NCI-H82 treated with DMSO at 0.1 percent for 48 hours (cell line): Measurements from ENCODE around the gene NFATC2.

Experiments used
- DNase-seq: peaks from one replicate; lab custom pipeline; 2025; ENCODE audit not compliant: unreplicated experiment; lab: John Stamatoyannopoulos, UW

The NFATC2 gene

DNA sequence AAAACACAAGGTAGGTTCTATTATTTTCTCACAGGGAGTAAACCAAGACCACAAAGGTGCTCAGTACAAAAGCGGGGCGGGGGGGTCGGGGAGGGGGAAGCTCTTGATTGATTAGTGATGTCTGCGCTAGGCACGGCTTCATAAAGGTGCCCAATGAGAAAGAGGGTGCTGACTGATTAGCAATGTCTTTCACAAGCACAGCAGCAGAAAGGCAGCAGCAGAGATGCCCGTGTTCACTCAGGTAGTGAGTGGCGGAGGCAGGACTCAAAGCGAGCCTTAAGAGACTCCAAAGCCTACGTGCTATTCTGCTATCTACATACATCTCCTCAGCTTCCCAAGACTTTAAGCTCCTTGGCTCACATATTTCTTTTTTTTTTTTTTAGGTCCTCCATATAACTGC lies 20.3 kb downstream of the NFATC2 start:
- DNase-seq: no peak

DNA sequence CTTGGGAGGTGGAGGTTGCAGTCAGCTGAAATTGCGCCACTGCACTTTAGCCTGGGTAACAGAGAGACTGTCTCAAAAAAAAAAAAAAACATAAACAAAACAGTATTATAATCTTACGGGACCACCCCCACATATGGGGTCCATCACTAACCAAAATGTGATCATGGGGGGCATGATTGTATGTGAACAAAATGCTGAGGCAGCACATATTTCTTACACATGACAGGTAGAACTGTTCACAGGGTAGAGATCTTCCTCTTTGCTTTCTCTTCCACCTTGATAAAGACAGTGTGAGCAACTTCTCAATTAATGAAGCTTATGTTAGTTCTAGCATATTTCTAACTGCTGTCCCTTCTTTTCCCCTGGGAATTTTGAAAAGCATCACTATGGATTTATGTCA lies 24.7 kb downstream of the NFATC2 start:
- no peak for DNase-seq

DNA sequence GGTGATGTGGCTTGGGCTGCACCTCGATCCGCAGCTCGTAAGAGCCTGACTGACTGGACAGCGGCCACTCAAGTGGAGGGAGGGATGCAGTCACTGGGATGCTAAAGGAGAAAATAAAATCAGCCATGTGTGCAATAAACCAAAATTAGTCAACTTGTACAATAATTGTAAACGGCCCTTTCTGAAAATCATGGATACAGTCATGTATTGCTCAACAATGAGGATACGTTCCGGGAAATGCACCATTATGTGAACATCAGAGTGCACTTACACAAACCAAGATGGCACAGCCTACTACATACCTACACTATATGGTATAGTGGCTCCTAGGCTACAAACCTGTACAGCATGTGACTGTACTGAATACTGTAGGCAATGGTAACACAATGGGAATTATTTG lies 25.7 kb downstream of the NFATC2 start:
- DNase-seq: no peak

DNA sequence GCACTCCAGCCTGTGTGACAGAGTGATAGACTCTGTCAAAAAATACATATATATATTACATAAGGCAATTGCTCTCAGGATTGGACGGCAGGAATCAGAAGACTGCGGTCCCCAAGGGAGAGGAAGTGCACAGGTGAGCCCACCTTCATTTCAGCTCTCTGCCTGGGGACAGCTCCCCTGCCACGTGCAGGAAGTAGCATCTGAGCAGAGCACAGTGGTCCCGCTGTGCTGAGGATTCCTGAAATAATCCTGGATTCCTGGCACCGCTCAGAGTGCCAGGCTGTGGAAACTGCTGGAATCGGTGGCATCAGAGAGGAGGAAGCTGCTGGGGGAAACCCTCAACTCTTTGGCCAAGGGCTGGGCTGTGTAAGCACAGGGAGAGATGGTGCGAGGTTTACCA lies 27.7 kb downstream of the NFATC2 start:
- no peak for DNase-seq

DNA sequence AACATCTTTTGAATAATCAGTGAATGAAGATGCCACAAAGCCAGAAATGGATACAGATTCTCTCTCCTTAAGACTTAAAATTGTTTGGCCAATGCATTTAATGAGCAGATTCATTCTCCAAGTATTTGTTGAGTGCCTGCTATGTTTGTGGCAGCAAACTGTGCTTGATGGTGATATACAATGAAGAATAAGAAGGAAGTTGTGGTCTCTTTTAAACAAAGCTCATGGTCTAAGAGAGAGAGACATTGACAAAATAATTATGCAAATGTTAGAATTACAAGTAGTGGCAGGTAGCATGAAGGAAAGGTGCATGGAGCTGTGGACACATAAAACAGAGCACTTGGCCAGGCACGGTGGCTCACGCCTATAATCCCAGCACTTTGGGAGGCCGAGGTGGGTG lies 28.3 kb downstream of the NFATC2 start:
- DNase-seq: no peak

DNA sequence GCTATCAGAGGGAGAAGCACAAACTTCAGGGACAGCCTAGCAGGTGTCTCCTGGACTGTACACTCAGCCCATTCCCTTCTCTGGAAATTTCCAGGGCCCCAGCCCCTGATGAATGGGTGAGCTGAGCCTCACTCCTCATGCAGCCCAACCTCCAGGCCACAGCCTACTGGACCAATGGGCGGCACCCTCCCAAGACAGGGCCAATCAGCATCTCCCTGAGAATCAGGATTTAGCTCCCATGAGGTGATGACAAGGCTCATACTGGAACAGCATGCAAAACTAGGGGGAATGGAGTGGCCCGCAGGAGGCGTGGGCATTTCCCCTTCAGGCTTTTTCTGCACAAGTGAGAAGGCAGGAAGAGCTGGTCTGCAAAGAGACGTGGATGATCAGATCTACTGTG lies 29.0 kb downstream of the NFATC2 start:
- DNase-seq: no peak

DNA sequence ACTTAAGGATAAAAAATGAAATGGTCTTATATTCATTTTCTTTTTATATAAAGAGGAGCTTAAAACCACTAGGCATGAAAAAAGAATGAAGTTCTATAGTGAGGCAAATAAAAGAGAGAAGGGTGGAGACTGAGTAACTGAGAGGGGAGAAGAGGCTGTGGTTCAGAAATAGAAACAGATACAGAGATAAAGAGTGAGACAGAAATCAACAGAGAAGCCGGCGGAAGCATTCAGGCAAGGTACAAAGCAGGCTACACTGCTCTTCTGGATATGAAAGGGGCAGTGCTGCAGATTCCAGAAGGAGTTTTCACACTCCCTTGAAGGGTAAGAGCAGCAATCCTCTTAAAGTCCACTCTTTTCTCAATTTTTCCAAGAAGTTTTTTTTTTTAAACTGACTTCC lies 29.9 kb downstream of the NFATC2 start:
- DNase-seq: no peak

DNA sequence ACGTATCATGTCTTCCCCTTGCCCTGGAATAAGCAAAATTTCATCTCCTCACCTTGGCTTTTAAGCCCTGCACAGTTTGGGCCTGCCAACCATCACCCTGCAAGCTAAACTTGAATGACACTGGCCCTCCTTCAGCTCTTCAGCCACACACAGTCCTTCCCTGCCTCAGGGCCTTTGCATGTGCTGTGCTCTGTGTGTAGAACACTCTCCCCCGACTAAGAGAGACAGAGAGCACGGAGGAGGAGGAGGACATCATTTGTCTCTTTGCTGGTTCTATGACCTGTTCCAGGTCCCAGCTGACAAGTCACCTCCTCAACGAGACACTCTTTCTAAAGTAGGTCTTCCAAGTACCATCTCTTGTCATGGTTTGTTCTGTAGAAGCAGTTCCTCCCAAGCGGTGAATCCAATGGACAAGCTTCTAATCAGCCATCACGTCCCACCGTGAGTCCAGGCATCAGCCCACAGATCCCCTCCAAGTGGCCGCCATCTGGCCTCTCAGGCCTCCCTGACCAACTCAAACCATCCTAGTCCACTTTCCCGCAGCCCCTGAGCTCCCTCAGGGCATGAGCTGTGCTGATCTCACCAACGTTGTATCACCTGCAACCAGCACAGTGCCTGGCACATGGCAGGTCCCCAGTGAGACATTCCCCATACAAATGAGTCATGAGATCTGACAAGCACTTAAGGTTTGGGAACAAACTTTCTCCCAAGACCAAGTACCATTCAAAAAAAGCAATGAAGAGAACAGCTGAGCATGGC lies 30.5 kb downstream of the NFATC2 start:
- DNase-seq: no peak

DNA sequence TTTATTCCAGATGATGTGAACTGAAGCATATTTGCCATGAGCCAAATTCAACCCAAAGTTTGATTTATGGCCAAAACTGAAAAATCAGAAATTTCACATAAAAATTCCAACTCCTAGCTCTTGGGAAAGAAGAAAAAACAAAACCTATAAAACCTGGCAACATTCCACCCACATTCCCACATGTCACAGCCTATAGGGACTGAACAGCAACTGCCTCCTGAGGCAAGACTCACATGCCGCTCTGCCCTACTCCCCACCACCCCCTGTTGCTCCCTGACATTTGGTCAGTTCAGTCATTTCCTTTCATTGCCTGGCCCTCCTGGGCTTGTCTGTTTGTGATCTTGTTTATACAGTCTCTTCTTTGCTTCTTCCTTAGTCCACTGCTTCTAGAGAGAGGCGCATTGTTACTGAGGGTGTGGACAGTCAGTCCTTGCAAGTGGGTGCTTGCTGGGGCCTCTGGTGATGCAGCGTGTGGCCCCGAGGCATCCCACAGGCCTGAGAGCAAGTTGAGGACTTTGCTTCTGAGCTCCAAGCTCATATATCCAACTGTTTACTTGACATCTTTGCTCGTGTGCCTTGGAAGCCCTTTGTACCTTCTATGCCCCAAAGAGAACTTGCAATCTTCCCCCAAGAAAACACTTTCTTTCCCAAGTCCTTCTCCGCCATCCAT lies 31.4 kb downstream of the NFATC2 start:
- DNase-seq: no peak

DNA sequence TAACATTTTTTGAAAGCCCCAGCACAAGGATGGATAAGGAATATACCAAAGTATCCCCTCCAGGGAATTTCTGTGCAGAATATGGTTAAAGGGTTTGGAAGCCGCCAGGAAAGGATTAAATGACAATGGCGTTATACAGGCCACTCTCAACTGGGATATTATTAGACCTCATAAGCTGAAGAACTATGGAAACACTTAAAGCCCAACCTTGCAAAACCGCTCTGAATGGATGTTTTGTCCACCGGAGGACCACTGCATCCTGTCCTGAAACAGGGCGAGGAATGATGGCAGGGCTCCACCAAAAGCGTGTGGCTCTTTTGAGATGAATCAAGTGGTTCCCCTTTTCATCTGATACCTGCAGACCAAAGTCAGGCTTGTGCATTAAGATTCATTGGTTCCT lies 32.4 kb downstream of the NFATC2 start:
- no peak for DNase-seq

DNA sequence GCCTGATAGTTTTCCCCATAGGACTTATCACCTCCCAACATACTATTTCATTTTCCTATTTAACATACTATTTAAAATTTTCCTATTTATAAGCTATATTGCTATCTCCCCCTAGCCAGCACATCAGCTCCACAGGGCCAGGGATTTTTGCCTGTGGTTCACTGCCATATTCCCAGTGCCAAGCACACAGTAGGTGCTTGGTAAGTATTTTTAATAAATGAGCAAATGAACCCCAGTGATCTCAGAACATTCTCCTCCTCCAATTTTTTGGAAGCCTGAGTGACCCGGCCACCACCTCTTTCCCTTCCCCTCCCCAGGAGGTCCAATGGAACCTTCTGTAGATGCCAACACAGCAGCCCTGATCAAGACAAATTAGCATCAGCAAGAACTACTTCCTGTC lies 33.3 kb downstream of the NFATC2 start:
- DNase-seq: no peak

DNA sequence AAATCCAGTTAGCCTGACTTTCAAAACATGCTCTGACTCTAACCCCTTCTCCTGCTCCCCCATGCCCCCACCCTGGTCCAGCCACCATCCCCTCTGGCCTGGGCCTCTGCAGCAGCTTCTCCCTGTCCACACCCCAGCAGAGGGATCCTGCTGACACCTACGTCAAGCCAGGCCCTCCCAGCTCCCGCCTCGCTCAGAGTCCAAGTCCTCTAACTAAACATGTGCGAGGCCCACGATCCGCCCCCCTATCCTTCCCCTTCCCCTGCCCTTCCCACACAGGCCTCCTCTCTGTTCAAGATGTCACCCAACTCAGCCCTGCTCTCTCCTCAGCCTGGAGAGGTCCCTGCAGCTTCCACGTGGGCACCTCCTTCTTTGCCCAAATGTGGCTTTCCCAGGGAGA lies 33.7 kb downstream of the NFATC2 start:
- DNase-seq: no peak

DNA sequence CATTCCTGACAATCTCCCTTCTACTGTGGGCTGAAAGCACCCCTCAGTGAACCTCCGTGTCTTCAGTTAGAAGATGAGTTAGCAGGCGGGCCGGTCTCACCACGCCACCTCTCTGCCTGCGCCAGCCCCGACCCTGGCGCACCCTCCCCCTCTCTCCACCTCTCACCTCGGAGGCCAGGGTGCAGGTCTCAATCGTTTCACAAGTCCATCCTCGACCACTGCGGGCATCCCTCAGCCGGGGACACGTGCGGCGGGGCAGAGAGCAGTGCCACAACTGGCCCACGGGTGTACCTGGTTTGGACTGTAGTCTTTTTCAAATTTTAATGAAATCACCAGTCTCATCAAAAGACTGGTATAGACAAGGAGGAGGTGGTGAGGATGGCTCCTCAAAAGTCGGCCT lies 34.4 kb downstream of the NFATC2 start:
- DNase-seq: no peak

DNA sequence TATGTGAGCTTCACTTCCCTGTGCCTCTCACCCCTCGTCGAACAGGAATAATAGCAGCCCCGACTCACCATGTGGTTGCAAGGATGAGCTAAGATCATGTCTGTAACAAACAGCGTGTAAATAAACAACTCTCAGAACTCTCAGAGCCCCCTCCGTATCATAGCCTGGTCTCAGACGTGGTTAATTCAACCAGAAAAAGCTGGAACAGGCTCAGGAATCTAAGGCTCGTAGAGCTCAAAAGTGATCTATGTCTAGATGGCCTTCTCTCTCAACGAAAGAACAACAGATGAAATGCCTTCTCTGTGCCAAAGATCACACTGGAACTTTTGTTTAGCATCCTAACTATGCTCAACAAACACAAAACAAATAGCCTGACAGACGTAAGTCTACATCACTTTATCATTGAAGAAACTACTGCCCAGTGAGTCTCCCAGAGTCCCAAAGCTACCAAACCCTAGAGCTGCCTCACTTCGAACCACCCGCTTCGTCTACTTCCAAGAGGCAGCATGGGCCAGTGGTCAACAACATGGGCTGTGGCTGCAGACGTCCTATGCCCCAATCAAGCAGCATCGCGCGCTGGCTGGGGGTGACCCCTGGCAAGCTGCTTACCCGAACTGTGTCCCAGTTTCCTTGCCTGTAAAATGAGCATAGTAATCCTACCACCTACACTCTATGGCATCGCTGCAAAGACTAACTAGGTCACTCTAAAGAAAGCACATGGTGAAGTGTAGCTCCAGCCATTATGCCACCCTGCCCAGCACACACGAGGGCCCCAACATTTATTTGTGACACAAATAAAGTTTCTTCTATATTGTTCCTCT lies 35.1 kb downstream of the NFATC2 start:
- no peak for DNase-seq

DNA sequence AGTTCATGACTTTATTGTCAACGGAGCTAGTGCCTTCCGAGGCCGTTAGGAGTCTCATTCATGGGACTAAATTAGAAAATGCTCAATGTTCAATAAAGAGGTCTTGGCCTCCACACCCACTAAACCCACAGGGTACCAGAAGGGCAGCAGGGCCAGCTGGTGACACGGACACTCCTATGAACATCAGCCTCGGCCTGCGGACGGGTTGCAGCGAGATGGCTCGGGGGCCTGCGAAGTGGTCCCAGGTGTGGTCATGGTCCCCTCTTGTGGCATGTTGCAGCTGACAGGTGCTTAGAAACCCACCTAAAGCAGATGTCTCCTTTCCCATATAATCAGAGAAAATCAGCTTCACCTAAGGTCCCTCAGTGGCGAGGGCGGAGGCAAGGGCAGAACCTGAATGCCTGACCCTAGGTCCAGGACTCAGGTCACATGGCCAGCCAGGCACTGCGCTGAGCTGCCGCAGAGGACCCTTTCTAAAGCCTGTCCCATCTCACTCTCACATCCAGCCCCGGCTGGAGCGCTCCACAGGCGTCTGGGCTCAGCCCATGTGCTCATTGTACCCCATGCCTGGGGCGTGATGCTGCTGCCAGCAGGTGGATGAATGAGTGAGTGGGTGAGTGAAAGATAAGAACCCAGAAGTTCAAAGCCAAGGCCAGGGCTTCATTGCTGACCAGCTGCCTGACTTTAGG lies 35.8 kb downstream of the NFATC2 start:
- DNase-seq: no peak

DNA sequence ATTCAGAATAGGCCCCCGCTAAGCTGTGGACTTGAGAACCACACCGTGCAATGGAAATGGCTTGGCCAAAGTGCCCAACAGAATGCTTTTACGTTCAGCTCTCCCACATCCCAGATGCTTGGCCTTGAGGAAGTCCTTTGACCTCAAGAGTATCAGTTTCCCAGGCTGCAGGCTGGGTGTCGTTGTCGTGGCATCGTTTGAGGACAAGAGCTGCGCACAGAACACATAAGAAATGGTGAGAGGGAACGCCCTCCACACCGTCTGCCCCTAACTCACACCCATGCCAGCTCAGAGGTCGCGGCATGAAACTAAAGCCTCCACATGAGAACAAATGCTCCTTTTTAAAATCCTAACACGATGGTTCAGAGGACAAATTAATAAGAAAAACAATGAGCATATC lies 37.0 kb downstream of the NFATC2 start:
- DNase-seq: no peak

DNA sequence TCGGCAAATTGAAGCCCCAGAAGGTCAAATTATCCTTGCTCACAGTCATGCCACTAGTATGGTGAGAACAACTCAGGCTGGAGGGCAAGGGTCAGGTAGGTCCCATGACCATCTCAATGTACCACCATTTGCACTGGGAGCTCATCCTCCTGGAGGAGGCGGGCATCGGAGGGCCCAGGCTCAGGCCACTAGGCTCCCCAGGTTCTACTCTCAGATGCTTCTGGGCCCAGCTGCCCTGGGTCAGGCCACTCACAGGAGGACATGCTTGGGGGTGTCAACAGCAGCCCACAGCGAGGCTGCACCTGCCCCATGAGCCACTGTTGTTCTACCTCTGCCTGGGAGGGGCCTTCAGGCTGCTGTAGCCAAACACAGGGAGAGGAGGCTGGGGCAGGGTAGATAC lies 39.1 kb downstream of the NFATC2 start:
- no peak for DNase-seq

DNA sequence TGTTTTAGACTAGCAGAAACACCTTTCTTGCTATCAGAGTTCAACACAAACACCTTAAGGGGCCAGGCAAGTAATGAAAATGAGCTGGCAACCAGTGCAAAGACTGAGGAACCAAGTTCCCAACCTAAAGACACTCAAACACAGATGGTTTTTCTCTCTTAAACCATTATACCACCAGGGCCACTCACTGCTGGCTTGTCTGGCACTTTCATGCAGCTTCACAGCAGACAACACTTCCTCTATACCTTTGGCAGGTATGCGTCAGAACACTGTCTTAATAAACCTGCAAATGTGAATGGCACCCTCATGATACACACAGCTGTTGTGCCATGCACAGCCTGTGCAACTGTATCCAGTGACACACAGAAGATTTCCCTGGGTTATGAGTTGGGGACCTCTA lies 41.6 kb downstream of the NFATC2 start:
- no peak for DNase-seq

DNA sequence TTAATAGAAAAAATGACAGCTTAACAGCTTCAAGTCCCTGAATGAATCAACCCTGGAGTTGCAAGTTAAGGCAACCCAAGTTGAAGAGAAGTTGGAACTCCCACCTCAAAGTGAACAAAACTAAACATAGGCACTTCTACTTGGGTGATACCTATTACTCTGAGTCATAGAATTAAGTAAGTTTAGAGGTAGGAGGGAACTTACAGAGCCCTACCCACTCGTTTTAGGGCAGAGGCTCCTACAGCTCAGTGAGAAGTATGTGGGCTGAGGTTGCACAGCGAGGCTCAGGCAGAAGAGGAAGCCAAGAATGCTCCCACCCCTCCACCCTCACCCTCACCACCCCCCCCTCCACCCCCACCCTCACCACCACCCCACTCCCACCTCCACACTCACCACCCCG lies 42.2 kb downstream of the NFATC2 start:
- DNase-seq: no peak

DNA sequence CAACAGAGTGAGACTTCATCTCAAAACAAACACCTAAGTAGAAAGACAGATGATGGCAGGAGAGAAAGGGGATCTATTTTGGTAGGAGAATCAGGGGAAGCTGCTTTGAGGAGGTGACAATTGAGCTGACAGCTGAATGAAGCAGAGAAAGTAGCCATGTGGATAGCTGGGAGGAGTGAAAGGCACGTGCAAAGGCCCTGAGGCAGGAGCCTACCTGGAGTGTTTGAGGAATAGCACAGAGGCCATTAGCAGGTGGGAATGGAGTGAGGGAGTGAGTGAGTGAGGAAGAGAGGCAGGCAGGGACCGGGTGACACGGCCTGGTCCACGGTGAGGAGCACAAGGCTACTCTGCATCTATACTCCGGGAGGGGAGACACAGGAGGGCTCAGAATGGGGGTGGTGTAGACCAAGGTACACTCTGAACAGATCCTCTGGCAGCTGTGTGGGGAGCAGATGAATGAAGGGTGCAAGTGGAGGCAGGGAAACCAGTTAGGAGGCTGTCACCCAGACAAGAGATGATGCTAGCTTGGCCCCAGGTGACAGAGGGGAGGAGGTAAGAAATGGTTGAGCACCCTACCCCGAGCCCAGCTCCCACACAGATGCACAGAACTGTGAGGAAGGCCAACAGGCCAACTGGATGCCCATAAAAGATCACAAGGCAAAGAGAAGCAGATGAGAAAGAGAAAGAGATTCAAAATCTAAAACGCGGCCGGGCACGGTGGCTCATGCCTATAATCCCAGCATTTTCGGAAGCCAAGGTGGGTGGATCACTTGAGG lies 43.6 kb downstream of the NFATC2 start:
- DNase-seq: no peak
